NCI-H748 (cell line): ENCODE data around the gene CELF2.

Experiments used
- DNase-seq: peaks from one replicate; lab custom pipeline; 2025; ENCODE audit not compliant: unreplicated experiment; lab: John Stamatoyannopoulos, UW

Gene CELF2

DNA sequence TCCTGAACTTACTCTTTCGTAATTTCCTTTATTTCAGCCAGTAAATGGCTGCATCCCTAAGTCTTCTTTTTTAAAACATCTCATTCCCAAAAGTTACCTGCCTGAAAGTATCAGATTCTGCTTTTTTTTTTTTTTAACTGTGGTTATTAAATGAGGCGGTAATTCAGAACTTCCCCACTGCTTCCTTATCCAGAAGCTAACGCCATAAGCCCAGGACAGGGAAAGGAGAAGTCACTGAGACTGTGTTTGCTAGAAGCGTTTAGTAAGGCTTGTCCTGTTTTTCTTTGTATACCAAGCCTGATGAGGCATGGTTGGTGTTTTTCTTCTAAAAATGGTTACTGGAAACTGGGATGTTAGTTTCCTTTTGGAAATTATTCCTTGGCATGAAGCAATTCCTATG, 197.8 kb downstream of the CELF2 start:
- no peak for DNase-seq

DNA sequence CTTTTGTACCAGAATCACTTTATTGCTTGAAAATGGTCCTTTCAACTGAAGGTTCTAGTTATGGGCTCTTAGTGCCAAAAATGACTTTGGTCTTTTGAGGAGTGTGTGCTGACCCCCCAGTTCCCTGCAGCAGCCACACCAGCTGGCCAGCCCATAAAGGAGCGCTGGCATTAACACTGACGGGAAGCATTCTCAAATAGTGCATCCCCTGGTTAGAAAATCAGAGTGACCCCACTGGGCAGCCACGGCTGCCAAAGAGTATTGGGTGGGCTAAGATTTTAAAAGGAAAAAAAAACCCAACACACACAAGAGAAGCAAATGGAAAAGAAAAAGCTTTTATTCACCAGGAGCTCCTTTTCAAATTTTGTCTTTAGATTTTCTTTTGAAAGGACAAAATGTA, 199.8 kb downstream of the CELF2 start:
- DNase-seq, result no peak

DNA sequence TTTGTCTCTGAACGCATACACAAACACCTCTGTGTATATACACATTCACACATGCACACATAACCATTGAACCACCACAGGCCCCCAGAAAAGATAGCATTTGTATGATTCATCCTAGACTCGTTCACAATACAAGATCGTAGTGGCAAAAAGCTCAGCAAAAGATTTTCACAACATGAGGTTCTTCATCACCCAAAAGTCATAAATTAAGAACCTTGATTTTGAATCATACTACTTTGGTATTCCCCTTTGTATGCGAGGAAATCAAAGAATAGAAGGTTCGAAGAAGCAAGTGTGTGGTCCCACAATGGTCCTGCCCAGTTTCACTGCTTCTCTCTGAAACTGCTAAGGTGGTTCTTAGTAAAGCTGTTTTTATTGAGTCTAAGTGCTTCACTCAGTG, 200.7 kb downstream of the CELF2 start:
- peak; percentile 9 for DNase-seq

DNA sequence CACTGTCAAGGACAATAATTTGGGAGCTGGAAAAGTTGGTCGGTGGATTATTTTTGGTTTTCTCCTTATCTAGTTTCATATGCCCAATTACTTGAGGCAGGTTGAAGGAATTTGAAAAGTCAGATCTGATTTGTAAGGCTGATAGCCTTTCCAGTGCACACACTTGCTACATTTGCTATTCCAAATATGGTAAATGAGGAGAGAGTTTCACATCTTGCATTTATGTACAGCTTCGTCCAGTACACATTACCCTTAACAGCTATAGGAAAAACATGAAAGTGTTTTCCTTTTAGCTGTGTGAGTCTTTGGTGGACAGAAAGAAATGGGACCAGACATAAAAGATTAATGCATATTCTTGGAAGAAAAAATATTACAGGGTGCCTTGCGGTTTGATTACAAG, 201.8 kb downstream of the CELF2 start:
- DNase-seq, result no peak

DNA sequence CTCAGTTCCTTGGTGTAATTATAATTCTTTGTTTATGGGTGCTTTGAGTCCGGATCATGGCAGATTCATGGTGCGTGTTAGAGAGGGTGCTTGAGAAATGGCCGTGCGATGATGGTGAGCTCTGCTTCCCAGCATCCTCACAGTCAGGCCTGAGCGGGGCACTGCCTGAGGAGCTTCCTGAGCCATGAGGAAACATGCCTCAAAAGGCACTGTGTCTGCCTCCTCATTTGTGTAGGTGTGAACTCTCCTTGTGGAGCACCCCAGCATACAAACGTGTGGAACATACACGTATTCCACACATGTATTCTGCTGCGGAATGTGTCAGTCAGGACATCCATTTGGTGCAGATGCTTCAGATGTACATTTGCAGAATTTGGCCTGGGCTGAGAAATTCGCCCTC, 205.4 kb downstream of the CELF2 start:
- no peak for DNase-seq

DNA sequence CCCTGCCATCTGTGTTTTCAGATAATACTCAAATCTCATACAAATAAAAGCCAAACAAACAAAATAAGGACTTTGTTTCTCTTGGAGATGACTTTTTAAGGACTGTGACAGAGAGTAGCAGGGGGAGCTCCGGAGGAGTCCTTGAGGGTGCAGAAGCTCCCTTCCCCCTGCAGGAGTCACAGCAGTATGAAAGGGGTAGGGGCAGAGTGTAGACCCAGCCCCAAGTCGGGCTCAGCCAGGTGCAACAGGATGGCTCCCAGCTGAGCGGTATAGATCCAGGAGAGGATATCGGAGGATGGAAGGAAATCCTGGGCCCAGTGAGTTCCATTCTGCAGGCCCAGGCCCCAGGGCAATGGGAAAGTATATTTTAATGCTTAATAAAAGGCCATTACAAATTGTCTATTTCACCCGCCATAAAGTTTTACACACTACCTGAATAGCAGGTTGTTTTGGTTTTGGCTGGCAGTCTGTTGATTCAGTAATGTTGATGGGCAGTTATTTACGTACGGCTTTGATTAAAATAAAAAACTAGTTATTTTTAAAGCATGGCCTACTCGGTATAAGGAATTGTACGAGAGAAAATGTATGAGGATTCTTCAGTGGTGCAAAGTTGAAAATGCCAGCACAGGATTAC, 206.0 kb downstream of the CELF2 start:
- no peak for DNase-seq

DNA sequence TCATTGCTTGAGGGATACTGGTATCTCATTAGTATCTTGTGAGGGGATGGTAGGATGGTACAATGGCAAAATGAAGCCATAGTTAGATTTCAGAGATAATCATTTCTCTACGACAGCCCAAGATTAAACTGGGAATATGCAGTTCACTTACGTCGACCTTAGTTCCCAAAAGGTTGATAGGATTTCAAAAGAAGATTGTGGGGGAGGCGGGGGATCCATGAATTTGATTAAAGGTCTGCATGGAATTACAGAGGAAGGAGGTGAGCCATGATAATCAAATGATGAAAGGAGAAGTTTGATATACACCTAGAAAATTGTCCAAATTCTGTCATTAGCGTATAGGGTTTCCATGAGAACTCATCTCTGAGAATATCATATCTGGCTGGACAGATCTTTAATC, 206.6 kb downstream of the CELF2 start:
- no peak for DNase-seq

DNA sequence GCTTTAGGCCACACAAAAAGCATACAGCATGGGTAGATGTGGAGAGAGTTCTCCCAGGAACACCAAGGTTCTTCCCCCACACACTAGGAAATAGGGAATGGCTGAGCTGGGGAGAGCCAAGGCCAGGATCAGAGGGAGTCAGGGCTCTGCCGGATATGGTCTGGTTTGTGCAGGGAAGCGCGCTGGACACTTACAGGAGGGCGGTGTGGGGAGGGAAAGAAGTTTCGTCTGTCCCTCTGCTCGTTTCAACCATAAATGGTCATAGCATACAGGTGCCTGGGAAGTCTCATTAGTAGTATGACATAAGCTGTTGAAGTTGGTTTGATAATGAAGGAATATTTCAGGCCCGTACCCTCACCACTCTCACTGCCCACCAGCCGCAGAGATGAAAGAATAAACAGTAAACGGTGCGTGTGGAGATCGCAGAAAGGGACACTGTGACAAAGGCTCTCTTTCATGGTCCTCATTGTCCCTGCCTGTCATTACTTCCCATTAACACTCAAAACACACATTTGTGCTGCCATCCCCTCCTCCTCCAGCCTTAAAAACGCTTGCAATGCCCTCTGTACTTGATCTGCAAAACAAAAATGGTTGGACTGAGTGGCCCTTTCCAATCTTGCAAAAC, 207.2 kb downstream of the CELF2 start:
- DNase-seq, result peak; percentile 68

DNA sequence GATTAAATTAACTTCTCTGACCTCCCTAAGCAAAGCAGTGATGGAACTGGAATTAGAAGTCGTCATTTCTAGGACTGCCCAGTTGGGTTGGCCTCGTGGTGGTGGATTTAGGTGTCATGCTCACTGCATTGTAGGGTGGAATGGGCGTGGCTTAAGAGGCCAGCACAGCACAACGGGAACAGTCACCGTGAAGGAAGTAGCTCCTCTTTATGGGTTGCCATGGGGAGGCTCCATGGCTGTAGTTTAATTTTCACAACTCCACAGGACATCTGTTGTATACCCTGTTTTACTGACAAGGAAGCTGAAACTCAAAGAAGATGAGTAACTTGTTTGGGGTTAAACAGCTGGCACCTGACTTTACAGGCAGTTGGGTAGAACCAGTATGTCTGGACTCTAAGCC, 208.3 kb downstream of the CELF2 start:
- peak; percentile 66 for DNase-seq

DNA sequence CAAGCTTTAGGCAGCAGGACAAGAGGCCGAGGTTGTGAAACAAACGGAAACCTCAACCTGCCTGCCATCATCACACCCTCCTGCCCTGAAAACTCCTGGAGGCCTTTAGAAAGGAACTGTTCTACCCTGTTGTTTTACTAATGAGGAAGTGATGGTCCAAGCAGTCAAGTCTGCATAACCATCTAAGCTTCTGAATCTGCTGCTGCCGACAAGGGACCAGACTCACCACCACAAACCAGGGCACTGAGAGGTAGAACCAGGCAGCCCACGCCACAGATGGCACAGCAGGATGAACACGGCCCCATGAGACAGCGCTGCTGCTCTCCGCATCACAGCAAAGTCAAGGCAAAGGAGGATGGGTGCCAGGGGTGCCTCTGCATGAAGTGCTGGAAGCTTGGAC, 209.4 kb downstream of the CELF2 start:
- DNase-seq, result no peak

DNA sequence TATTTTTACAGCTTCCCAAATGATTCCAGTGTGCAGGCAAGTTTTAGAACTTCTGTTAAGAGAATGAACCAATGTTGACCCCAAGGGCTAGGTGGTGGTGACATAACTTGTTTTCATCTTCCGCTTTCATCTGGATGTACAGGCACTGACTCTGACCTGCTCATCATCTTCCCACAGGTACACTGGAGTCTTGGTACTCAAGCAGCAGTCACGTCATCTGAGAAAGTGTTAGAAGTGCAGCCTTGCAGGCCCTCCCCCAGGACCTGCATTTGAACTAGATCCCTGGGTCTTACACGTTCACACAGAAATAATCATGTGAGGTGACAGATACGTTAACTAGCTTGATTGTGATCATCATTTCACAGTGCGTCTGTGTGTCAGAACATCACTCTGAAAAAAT, 212.2 kb downstream of the CELF2 start:
- DNase-seq, result no peak

DNA sequence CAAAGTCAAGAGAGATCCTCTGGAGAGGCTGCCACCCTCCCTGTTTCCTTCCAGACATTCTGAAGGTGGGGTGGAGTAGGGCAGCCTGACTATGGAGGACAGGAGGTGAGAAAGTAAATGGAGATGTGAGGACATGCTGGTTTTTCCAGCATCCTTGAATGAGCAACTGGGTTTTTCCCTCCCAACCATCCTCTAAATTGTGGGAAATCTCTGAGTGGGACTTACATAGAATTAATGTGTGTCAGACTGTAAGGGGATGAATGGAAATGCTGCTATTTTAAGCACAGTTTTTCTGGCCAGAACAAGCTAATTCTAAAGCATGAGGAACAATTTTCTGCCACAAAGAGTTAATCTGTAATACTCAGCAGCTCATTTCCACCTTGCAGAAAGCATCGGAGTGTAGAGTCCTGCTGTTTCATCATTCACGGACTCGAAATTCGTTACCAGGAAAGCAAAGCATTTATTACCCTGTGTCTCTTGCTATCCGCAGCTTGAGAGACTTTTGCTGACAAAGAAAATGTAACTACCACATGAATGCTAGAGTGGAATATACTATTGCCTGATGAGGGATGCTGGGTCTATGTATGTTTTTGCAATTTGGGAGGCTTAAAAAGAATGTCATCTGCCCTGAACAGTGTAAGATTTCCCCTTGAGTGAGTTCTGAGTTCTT, 213.0 kb downstream of the CELF2 start:
- DNase-seq, result no peak

DNA sequence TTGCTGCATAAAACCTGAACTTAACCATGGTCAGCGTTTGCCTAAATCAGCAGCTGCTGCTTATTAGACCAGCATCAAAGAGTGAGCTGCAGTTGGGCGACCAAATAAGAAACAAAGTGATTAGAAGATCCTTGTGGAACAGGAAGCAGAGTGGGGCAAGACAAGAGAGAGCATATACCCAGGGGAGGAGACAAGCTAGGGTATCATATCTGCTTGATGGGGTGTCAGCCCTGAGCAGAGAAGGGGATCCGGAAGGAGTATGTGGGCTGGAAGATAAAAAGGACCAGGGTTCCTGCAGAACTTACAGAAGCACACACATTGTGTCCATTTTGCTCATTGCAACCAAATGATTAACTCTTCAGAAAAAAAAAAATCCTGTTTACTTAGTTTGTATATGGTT, 213.6 kb downstream of the CELF2 start:
- DNase-seq, result no peak

DNA sequence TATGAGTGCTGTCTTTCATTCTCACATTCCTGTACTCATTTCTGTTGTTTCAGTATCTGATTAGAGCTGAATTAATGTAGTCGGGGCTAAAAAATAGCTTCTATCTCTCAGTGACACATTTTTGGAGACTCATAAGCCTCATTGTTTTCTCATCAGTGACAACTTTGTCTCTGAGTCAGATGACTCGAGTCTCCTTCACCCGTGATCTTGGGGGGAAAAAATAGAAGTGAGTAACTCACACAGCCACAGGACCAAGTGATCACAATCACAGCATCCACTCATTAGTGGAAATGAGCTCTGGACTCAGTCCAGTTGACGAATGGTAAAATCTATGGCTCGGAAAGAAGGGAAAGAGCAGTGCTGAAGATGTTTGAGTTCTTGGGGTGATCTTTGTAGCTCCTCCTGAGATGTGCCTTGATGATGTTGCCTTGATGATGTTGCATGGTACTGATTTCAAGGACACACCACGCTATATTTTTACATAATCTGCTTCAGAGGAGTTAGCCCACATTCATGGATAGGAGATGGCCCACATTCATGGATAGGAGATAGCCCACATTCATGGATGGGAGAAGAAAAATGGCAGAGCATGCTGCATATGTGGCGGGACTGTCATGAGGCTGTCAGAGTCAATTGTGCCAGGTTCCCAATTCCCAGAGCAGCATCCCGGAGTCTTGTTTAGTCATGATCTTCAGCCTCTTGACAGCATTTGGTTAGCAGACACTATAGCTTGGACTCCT, 214.7 kb downstream of the CELF2 start:
- DNase-seq, result no peak

DNA sequence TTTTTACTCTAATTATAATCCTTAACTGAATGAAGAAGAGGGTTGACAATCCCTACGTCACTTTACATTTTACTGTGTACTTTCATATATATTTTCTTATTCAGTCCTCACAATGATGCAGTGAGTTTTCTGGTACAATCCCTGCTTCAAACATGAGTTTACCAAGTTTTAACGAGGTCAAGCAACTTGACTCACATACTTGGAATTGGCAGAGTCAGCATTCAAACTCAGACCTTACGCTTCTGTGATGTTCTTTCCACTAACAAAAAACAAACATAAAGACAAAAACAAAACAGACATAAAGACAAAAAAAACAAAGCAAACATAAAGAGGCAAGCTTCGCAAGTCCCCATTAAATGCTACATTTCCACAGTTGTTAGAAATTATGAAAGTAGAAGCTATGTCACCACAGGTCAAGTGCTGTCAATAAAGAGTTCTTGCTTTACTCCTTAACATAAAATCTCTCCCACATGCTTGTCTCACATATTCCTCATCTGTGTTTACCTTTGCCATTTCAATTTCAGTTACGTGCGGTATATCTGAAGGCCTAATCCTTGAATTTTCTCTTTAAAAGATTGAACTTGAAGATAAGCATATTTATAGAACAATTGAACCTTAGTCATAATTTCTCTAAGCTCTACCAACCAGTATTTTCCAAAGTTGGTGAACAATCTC, 217.3 kb downstream of the CELF2 start:
- no peak for DNase-seq

DNA sequence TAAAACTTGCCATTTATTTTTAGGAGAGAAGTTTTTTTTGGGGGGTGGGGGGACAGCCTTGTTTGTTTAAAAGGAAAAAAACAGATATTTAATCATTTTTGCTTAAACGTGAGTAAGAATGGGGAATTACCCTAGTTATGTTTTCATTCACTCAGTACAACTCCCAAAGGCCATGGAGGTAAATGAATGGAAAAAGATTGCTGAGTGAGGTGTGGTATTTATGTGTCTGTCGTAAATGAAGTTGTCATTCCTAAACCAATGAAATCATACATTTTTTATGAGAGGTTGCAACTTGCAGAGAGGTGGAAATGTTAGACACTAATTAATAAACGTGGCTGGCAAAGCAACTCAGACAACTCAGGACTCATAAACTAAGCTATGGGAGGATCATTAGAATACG, 218.1 kb downstream of the CELF2 start:
- DNase-seq, result no peak

DNA sequence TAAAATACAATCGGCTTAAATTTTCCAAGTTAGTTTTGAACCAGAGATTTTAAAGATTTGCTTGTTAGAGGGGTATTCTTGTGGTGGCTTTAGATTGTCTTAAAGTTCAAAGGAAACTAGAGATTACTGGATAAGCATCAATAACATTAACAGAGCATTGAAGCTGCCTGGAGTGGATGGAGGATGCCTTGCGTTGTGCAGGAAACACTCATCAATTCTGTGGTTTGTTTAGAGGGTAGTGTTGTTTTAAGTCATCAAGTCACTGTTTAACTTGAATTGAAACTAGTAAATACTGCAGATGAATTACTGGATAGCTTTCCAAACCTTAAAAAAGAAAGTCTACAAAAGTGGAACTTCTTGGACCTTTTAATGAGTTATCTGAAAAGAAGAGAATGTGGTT, 218.6 kb downstream of the CELF2 start:
- DNase-seq, result no peak

DNA sequence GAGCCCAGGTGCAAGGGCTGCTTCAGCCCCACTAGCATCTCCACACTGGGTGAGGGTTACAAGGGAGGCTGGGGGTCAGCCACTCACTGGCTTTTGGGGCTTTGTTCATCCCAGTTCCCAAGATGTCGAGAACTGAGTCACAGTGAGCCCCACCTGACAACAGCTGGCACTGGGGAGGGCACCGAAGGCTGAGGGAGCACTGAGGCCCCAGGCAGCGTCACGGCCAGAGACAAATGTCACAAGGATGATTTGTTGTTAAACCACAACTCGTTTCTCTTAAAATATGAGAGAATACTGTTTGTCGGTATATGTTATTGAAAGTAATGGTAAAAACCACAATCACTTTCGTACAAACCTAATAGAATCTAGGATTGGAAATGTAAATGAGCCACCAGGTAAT, 219.9 kb downstream of the CELF2 start:
- no peak for DNase-seq

DNA sequence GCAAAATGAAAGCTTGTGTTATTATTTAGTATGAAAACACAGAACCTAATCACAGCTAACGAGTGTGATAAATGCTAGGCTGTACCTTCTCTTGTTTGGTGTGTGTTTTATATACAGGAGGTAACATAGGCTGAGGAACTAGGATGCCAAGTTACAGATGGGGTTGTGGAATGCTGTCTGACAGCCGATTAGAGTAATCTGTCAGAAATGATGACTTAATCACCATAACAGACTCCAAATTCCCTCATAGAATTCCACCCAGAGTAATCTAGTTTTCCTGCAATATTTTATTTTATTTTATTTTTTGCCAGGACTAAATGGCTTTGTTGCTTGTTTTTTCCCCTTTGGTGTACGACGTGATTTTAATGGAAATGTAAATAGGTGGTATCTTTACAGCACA, 221.2 kb downstream of the CELF2 start:
- no peak for DNase-seq

DNA sequence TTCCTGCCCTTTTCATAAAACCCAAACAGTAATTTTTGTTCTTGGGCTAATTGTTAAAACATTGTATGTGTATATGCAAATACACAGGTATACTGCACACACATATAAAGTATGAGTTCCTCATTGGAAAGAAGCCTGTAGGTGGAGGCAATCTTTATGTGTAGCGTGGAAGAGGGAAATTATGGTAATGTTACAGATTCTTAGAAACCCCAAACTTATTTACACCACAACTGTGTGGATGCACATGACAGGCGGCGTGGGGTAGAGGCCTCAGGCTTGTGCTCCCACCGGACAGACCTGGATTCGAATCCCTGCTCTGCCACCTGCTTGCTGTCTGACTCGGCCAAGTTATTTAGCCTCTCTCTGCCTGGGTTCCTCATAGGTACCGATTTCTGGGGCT, 223.0 kb downstream of the CELF2 start:
- DNase-seq, result no peak
